Measurements from ENCODE around the gene CUX1.
"Not testable (repeated sequence)": the region's sequence is repeated elsewhere in the genome, so short reads cannot be mapped to it uniquely, and the experiment has no call there.

CUX1 gene

DNA sequence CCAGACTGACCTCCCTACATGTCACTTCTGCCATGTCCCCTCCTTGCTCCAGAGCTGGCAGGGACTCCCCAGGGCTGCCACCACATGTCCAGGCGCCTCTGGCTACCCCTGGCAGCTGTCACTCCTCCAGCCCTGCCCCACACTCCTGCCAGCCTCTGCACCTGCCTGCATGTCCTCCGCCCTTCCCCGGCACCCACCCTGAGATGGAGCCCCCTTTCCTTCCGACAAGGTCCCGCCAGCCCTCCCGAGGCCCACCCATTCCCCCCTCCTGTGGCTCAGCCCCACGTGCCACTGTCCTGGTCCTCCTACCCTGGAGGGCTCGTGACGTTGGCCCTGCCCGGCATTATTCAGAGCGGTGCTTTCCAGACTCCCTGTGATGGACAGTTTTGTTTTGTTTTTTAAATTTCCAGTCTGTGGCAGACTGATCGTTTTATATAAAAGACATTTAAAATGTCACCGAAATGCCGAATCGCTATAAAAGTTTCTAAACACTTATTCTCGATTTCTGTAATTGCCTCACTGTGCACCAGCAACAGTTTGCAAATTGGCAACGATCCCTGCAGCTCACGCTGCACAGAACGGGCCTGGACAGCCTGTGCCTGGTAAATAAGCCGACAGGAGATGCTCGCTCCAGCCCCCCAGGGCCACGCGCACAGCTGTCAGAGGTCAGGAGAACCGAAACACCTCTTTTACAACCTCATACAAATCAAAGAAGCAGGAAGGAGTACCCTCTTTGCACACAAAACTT is 358.2 kb downstream of the CUX1 start:
- no peak for DNase-seq (ENCODE audit: low read depth in 2 of 2, low spot score in 1 of 2)

DNA sequence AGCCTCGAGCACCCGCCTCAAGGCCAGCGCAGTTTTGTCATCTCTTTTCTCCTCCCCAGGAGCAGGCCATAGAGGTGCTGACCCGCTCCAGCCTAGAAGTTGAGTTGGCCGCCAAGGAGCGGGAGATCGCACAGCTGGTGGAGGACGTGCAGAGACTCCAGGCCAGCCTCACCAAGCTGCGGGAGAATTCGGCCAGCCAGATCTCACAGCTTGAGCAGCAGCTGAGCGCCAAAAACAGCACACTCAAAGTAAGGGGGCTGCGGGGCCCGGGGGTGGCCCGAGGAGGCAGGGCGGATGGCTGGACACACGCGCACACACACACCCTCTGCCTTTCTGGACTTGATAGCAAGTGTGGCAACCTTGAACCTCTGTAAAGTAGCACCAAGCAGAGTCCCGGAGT is 361.0 kb downstream of the CUX1 start:
- DNase-seq (ENCODE audit: low read depth in 2 of 2, low spot score in 1 of 2): no peak

GRCh38 chr7:102180727-102181126 is 363.3 kb downstream of the CUX1 start:
- no peak for DNase-seq (ENCODE audit: low read depth in 2 of 2, low spot score in 1 of 2)

GRCh38 chr7:102181517-102181916 is 364.1 kb downstream of the CUX1 start:
- DNase-seq (ENCODE audit: low read depth in 2 of 2, low spot score in 1 of 2): no peak

DNA sequence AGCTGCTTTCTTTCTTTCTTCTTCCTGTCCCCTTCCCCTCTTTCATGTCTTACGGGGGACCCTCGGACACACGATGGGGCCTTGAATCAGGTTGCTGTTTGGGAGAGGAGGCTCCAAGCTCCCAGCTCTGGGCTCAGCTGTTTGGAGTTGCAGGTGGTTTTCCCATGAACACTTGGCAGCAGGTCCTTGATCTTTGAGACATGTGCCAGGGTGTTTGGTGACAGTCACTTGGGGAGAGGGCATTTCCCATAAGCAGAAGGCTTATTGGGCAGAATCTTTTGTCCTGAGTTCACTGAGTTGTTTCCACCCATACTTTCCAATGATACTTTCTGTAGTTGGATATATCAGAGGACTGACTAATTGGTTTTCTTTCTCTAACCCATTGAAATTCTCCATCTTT is 364.6 kb downstream of the CUX1 start:
- no peak for DNase-seq (ENCODE audit: low read depth in 2 of 2, low spot score in 1 of 2)

GRCh38 chr7:102183848-102184247 is 366.4 kb downstream of the CUX1 start:
- not testable (repeated sequence) for DNase-seq (ENCODE audit: low read depth in 2 of 2, low spot score in 1 of 2)

DNA sequence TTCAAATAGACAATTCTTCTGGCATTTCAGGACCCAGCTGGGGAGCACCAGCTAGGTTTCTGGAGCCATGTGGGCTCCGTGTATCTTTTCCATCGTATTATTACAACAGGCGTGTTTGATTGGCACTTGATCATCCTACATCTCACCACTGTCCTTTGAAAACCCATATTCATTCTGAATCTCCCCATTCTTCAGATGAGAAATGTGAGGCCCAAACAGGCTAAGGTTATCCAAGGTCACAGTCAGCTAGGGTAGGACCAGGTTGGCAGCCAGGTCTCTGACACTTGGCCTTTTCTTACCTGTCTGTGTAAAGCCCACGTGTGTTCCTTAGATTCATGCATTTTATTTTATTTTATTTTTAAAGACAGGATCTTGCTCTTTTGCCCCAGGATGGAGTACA is 366.9 kb downstream of the CUX1 start:
- DNase-seq (ENCODE audit: low read depth in 2 of 2, low spot score in 1 of 2): no peak

GRCh38 chr7:102185796-102186195 is 368.4 kb downstream of the CUX1 start:
- DNase-seq (ENCODE audit: low read depth in 2 of 2, low spot score in 1 of 2): no peak

DNA sequence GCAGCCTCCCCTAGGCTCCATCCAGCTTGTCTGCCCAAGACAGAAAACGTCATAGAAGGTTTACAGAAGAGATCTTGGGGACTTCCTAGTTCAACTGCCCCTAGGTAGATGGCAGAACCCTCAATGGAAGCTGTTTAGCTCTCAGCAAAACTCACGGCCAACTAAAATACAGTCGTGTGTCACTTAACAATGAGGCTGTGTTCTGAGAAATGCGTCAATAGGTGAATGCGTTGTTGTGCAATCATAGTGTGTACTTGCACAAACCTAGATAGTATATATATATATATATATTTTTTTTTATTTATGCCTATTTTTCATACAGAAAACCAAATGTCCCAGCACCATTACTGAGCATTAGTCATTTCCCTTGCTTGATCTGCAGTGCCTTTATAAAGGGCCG is 368.9 kb downstream of the CUX1 start:
- DNase-seq (ENCODE audit: low read depth in 2 of 2, low spot score in 1 of 2): no peak

DNA sequence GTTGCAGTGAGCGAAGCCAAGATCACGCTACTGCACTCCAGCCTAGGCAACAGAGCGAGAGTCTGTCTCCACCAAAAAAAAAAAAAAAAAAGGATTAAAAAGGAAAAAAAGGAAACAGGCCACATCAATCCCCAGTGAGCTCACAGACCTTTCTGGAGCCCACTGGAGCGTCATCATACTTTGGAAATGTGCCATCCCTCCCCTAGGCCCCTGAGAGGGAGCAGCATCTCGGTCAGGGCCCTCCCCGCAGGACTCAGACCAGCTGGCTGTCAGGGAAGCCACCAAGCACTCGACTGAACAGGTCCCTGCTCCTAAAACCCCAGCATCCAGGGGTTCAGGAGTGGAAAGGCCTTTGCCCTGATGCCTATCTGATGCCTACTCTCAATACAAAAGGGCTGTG is 371.3 kb downstream of the CUX1 start:
- DNase-seq (ENCODE audit: low read depth in 2 of 2, low spot score in 1 of 2): no peak

- no peak for DNase-seq (ENCODE audit: low read depth in 2 of 2, low spot score in 1 of 2)
These were observed 372.3 kb downstream of the CUX1 start for GRCh38 chr7:102189756-102190155.

DNA sequence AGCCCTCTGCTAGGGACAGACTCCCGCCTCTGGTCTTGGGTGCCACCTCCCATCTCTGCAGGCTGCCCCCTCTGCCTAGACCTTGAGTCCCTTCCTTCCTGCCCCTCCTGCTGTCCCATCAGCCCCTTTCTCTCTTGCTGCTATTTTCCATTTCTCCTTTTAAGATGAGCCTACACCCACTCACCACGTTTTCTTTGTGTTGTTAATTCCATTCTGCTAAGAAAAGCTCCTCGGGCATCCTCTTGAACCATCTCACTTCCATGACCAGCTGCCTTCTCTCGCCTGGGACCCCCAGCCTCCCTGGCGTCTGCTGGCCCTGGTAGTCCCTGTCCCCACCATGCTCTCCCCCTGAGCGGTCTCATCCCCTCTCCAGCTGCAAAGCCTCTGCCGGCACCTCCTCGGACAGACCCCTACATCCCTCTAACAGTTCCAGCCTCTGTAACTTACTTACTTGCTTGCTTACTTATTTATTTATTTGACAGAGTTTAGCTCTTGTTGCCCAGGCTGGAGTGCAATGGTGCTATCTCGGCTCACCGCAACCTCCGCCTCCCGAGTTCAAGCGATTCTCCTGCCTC is 373.4 kb downstream of the CUX1 start:
- DNase-seq (ENCODE audit: low read depth in 2 of 2, low spot score in 1 of 2): no peak

DNA sequence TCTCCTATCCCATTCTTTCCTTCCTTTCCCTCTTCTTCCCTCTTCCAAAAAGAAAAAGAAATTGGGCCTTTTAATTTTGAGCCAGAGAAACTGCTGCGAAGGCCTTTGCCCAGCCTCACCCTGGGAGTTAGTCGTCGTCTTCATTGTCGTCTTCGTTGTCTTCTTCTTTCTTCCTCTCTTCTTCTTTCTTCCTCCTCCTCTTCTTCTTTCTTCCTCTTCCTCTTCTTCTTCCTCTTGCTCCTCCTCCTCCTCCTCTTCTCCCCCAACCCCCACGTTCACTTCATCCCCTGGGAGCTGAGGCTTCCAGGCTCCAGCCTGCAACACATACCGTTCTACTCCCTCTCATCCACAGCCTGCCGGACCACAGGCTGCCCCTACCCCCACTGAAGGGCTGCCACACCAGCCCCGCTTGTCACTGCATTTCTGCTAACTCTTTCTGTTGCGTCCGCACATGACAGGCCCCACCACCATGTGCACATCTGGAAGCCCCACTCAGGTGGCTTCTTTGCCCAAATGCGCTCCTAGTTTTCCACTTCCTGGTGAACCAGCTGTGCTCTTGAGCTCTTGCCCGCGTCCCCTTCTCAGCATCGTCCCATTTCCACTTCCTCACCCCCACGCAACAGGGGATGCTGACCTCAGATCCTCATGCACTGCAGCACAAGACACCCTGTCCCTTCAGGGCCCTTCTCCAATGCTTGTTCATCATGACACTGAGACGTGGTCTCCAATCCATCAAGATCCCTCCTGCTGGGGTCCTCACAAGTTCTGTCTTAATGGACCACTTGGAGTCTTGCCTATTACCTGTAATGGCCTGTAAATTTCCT is 374.3 kb downstream of the CUX1 start:
- no peak for DNase-seq (ENCODE audit: low read depth in 2 of 2, low spot score in 1 of 2)

- no peak for DNase-seq (ENCODE audit: low read depth in 2 of 2, low spot score in 1 of 2)
These were observed 375.4 kb downstream of the CUX1 start for GRCh38 chr7:102192790-102193189.

DNA sequence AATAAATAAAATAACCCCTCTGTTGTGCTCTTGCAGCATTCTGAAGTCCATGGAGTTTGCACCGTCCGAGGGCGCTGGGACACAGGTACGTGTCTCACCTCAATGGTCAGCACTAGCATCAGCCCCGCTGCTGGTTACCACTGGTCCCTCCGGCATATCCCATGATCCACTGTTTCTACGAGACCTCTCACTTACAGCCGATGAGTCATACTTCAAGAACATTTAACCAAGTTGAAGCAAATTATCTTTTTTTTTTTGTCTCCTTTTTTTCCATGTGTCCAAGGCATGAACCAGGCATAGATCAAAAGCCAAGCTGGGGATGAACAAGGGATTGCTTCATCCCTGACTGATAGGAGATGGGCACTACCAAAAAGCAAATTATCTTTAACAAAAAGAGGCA is 376.4 kb downstream of the CUX1 start:
- DNase-seq (ENCODE audit: low read depth in 2 of 2, low spot score in 1 of 2): no peak

- no peak for DNase-seq (ENCODE audit: low read depth in 2 of 2, low spot score in 1 of 2)
These were observed 377.9 kb downstream of the CUX1 start for GRCh38 chr7:102195361-102195760.

- no peak for DNase-seq (ENCODE audit: low read depth in 2 of 2, low spot score in 1 of 2)
These were observed 378.6 kb downstream of the CUX1 start for GRCh38 chr7:102196028-102196427.

DNA sequence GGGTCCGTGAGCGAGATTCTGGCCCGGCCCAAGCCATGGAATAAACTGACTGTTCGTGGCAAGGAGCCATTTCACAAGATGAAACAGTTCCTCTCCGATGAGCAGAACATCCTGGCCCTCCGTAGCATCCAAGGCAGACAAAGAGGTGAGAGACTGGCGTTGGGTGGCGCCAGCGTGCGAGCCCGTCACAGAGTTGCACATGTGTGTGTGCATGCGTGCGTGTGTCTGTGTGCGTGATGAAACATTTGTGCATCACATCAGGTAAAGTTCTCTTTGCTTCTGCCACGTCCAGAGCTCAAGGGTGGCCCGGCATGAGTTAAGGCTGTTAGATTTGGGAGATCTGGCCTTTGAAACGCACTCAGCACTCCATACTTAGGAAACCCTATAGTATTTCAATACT is 379.7 kb downstream of the CUX1 start:
- DNase-seq (ENCODE audit: low read depth in 2 of 2, low spot score in 1 of 2): no peak

- no peak for DNase-seq (ENCODE audit: low read depth in 2 of 2, low spot score in 1 of 2)
These were observed 380.2 kb downstream of the CUX1 start for GRCh38 chr7:102197599-102197998.

GRCh38 chr7:102198417-102198956 is 381.1 kb downstream of the CUX1 start:
- no peak for DNase-seq (ENCODE audit: low read depth in 2 of 2, low spot score in 1 of 2)

GRCh38 chr7:102201576-102201975 is 384.1 kb downstream of the CUX1 start:
- no peak for DNase-seq (ENCODE audit: low read depth in 2 of 2, low spot score in 1 of 2)

GRCh38 chr7:102202556-102202955 is 385.1 kb downstream of the CUX1 start:
- no peak for DNase-seq (ENCODE audit: low read depth in 2 of 2, low spot score in 1 of 2)

Measured in stimulated activated CD8-positive, alpha-beta memory T cell treated with anti-CD3 and anti-CD28 coated beads, Interleukin-4, amount 100 ng/mL, for 1 hour (primary cell).